Upper lobe of left lung (tissue), 4 donors: ENCODE data around the gene EXOC7.

ENCODE experiments used
- CTCF ChIP-seq, 6 experiments: fragments of 450-650 bp in 4 of 6; fragments of 200-600 bp in 2 of 6; sonication (generic) in 2 of 6; IDR thresholded peaks; one replicate each; pipeline ENCODE4 v1.5.1; 2016 to 2019; ENCODE audit warnings: antibody characterized with exemption in 6 of 6
- EP300 ChIP-seq, 4 donors: sonication (generic); formaldehyde crosslinking; IDR thresholded peaks; one replicate each; pipeline ENCODE4 v1.5.1; 2017; ENCODE audit warnings: antibody characterized with exemption in 4 of 4, control low read depth in 2 of 4
- POLR2A ChIP-seq, 4 donors: fragments of 450-650 bp; IDR thresholded peaks; one replicate each; pipeline ENCODE4 v1.5.1; 2016 to 2017; ENCODE audit warnings: antibody characterized with exemption in 4 of 4, mild to moderate bottlenecking in 2 of 4
- POLR2AphosphoS5 ChIP-seq, 2 donors: sonication (generic); formaldehyde crosslinking; IDR thresholded peaks; one replicate each; pipeline ENCODE4 v1.5.1; 2017; ENCODE audit warnings: antibody characterized with exemption in 2 of 2

- TF ChIP-seq POLR2A (IDR thresholded peaks at IDR 0.05): no peak
- TF ChIP-seq CTCF (IDR thresholded peaks at IDR 0.05): no peak
- TF ChIP-seq POLR2AphosphoS5 (IDR thresholded peaks at IDR 0.05): no peak
- TF ChIP-seq EP300 (IDR thresholded peaks at IDR 0.05): no peak
These were observed 3.1 kb upstream of the EXOC7 start for GRCh38 chr17:76106703-76107102.
